NCI-H146 (cell line): Measurements from ENCODE around the gene NID1.
A peak's percentile ranks its signal among the peaks of the same experiment; 100 is the strongest.

Experiments used
- DNase-seq: peaks from one replicate; lab custom pipeline; 2025; lab: John Stamatoyannopoulos, UW

The NID1 gene

DNA sequence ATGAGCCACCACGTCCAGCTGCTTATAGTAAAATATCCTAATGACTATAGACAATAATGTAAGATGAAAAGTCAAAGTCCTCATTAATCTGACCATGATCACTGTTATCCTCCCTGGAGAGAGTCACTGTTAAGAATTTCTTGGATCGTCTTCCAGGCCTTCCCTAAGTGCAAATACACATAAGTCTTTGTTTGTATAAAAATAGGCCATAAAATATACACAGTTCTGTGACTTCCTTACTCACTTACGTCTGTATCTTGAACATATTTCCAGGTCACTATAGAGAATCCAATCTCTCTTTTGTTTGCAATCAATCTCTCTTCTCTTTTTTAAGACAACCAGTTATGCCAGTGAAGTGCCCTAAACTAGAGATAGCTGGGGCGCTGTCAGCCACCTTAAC is 109.1 kb downstream of the NID1 start:
- DNase-seq = no peak

DNA sequence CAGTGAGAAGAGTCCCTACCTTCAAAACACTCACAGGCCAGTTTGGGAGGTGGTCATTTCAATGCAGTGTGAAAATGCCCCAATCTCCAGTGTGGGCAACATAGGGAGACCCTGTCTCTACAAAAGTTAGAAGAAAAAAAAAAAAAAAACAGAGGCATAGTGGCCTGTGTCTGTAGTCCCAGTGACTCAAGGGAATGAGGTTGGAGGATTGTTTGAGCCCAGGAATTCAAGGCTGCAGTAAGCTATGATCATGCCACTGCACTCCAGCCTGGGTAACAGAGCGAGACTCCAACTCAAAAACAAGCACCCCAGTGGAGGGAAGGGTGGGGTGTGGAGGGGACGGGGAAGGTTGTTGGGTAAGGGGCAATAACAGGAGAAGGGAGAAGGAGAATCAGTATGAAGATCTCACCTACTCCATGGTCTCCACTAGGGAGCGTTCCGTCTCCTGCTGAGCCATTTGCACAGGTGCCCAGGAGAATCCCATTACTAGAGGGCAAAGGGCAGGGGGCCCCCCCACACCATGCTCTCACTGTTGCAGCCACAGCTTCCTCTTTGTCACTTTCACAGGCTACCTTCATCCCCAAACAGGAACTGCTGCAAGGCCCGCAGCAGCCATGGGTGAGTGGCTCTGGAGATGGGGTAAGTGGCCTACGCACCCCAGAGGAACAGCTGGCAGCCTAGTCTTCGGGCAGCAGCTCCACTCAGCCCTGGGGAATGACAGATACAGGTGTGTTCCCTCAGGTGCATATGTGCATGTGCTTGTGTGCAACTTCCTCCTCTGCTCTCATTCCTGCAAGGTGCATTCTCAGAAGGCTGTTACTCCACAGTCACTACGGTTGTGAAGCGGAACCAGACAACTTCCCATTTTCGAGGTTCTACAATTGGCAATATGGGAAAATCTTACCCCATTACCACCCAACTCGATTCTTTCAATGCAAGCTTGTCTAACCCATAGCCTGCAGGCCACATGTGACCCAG is 110.3 kb downstream of the NID1 start:
- DNase-seq = peak; percentile 30

DNA sequence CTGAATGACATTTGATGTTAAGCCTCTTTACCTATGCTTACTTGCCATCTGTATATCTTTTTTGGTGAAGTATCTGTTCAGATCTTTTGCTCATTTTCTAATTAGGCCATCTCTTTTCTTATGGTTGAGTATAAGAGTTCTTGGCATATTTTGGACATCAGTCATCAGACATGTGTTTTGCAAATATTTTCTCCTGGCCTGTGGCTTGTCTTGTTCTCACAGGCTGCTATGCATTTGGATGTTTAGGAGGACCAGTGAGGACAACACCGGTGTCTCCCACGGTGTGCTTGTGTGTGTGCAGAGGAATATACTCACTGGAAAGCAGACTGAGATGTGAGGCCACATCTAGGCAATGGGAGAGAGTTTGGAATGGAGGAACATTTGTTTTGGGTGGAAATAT is 111.1 kb downstream of the NID1 start:
- no peak for DNase-seq

- DNase-seq = no peak
Measured at GRCh38 chr1:235952950-235953615, 111.8 kb downstream of the NID1 start.

DNA sequence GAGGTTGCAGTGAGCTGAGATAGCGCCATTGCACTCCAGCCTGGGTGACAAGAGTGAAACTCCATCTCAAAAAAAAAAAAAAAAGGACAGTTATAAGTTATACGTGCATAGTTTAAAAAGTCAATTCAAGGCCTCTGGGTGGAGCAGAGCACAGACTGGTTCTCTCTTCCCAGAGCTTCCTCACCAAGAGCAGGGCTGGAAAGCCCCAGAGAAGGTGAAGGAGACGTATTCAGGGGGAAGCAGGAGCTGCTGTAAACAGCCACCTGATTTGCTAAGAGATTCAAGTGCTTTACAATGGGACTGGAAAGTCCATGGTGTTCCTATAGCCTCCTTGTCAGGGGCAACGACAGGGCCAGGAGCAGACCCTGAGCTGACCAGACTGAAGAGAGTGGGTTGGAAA is 113.2 kb downstream of the NID1 start:
- DNase-seq = no peak

DNA sequence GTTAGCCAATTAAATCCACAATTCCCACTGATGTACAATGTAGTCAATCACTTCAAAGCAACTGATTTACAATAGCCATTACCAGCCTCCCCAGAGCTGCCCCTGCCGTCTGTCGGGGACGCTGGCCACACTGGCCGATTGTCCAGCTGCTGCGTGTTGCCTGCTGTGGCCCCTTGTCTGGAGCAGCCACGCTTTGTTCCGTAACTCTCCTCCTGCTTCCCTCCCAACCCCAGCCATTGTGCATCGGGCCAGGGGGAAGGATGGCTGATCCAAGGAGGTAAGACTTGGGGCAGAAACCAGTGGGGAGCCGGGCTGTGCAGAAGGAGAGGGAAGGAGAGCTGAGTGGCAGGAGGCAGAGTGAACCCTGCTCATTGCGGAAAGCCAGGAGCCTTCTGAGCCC is 114.6 kb downstream of the NID1 start:
- DNase-seq = peak; percentile 44

DNA sequence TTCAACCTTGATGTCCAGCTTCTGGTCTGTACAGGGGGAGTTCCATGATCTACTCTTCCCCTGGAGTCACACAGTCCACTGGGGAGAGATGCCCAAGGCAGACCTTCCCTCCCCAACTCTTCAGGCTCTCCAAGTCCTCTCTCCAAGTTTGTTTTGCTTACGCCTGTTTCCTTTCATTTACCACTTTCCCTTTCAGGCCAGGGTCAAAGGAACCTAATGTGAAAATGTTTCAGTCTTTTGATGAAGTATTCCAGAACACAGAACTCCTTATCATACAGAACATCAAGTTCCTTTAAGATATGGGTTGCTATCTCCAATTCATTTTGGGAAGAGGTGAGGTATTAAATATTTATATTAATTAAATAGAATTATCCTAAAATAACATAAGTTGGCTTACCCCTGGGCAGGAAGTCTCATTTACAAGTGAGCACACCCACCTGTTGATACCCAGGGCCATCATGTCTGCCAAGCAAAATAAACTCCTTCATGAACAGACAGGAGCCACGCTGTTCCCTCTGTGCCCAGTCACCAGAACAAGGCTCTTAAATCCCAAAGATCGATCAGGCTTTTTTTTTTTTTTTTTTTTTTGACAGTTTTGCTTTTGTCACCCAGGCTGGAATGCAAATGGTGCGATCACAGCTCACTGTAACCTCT is 116.0 kb downstream of the NID1 start:
- DNase-seq = no peak

GRCh38 chr1:235947989-235948388 is 116.9 kb downstream of the NID1 start:
- DNase-seq = no peak

GRCh38 chr1:235946571-235946981 is 118.3 kb downstream of the NID1 start:
- peak; percentile 21 for DNase-seq

DNA sequence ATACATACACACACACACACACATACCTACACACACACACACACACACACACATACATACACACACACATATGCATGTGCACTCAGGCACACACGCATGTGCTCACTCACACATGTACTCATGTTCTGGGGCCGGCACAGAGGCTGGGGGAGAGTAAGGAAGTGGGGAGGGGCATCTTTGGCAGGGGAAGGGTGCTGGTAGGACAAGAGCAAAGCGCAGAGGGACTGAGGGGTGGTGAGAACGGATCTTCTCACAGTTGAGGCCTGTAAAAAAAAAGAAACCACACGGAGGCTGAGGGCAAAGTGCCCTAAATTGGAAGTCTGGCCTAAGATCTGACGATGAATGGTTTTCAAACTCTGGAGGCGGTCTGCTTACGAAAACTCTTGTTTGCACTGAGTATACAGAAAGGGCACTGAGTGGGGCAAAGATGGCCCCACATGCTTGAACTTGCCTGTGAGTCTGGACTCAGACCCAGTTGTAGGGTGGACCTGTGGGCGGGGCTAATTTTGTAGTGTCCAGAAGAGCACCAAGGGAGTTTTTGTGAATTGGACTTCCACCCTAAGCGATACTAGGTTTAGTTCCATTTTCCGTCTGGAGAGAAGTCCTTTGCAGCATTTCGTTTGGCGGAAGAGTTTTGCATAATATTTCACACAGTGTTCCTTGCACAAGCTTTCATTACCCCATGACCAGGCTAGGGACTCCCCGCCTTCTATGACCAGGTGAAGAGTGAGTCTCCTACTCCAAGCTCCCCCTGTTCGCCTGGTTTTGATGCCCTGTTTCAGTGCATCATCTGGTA is 118.9 kb downstream of the NID1 start:
- no peak for DNase-seq

GRCh38 chr1:235943581-235944114 is 121.2 kb downstream of the NID1 start:
- DNase-seq = no peak

DNA sequence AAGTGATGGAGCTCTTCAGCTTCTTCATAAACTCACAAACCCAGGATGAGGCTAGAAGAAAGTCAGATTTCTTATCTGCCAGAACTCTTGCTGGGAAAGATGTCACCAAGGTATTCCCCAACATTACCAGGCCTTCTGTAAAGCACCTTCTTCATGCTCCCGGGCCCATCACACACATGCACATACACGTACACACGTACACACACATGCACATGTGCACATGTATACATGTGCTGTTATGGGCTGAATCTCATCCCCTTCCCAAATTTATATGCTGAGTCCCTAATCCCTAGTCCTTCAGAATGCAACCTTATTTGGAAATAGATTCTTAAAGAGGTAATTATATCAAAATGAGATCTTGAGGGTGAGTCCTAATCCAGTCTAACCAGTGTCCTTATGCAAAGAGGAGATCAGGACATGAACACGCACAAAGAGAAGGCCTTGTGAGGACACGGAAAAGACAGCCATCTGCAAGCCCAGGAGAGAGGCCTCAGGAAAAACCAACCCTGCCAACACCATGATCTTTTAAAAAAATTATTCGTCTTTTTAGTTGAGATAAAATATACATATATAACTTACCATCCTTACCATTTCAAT is 121.8 kb downstream of the NID1 start:
- no peak for DNase-seq

GRCh38 chr1:235942625-235942934 is 122.3 kb downstream of the NID1 start:
- no peak for DNase-seq

DNA sequence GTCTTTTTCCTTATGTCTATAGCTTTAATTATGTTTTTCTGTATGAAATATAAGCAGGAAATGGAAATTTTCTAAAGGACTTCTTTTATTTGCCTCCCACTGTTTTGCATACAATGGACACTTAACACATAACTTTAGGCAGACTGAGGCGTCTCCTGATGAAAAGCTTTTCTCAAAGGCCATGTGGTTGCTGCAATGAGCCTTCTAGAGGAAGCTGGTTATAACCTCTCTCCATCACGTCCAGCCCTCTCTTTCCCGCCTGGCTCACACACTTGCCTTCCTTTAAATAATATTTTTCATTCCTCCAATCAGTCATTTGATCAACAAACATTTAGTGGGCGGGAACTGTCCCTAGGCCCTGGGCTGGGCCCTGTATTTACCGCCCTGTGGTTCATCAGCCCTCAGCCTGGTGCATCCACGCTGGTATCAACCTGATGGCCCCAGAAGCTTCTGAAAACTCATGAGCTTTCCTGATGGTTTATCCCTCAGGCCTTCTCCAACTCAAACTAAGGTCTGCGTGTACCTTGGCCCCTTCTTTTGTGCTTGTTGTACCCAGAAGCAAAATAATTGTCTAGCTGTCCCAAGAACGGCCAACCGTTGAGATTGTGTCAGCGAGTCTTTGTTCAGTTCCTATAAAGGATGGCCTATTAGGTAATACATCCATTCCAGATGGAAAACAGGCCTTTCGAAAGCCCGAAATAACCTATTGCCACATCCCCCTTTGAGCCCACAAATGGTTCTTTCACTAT is 122.8 kb downstream of the NID1 start:
- DNase-seq = no peak

- DNase-seq = no peak
Measured at GRCh38 chr1:235940285-235940684, 124.6 kb downstream of the NID1 start.

DNA sequence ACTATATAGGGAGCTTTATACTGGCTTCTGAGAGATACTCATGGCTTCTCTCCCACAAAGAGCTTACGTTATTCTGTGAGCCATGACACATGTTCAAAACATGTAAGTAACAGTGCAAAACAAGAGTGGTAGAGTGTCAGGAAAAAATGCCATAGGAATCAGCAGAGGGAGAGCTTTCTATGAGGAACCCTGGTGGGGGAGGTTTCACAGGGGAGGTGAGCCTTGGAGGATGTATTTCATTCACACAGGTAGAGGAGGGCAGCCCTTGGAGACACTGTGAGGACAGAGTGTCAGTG is 125.5 kb downstream of the NID1 start:
- DNase-seq = no peak

GRCh38 chr1:235938709-235939479 is 126.0 kb downstream of the NID1 start:
- DNase-seq = no peak

- no peak for DNase-seq
Measured at GRCh38 chr1:235937123-235937522, 127.8 kb downstream of the NID1 start.

DNA sequence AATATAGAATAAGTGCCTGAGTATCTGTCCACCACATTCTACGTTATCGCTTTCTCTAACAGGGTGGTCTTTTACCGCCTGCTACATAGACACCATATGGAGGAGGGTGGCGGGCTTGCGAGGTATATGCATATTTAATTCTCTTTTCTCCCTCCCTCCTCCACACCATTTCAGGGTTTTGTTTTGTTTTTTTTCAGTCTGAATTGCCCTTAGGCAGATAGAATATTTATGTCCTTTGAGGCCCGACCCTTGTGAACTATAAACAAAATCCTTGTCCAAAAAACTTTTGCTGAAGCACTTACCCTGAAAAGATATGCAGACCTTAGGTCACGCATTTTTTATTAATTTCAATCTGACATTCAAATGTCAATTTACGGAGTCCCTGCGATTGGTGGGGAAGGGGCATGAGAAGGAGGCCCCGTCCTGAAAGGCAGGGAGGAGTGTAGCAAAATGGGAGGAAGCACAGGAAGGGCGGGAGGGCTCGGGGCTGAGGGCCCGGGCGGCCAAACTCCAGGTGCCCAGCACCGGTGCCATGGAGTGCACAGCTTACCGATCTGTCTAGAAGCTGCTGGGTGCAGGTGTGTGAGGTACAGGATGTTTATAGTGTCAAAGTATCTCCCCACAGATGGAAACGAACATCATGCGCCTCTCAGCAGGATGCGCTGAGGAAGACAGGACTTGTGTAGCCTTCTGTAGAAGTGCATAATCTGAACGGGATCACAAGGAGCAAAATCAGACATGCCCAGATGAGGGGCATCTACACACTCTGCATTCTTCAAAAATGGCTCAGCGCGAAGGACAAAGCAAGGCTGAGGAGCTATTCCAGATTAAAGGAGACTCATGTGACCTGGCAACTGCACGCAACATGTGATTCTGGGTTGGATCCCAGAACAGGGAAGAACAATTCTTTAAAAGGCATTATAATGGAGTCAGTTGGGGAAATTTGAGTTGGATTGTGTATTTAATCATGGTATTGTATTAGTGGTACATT is 129.4 kb downstream of the NID1 start:
- DNase-seq = no peak
